MM.1S (cell line): ENCODE data around the gene ZRSR2.

Experiments
- DNase-seq: peaks from one replicate; pipeline ENCODE4 v3.0.0-alpha.2; 2015
- H2AFZ ChIP-seq: fragments of 300-600 bp; sonication (generic); 2 replicates; pipeline ENCODE4 v1.6.0; 2016; ENCODE audit warnings: antibody characterized with exemption, low read length
- H3F3A ChIP-seq: fragments of 300-600 bp; sonication (generic); 2 replicates; pipeline ENCODE4 v1.6.1; 2016; ENCODE audit warnings: mild to moderate bottlenecking, antibody characterized with exemption, low read length, moderate library complexity, mixed read lengths; ENCODE audit not compliant: insufficient read depth
- H3K27ac ChIP-seq: fragments of 300-600 bp; sonication (generic); 2 replicates; pipeline ENCODE4 v1.5.1; 2016; ENCODE audit warnings: mild to moderate bottlenecking, low read length
- H3K27me3 ChIP-seq: fragments of 300-600 bp; sonication (generic); replicated peaks from 2 replicates; pipeline ENCODE4 v1.6.0; 2016; ENCODE audit warnings: low read length; ENCODE audit not compliant: insufficient read depth
- H3K36me3 ChIP-seq: fragments of 300-600 bp; sonication (generic); replicated peaks from 2 replicates; pipeline ENCODE4 v1.6.1; 2016; ENCODE audit warnings: mild to moderate bottlenecking, low read length, mixed read lengths; ENCODE audit not compliant: insufficient read depth
- H3K4me1 ChIP-seq: fragments of 300-600 bp; sonication (generic); 2 replicates; pipeline ENCODE4 v1.6.1; 2016; ENCODE audit warnings: low read length, mixed read lengths
- H3K4me2 ChIP-seq: fragments of 300-600 bp; sonication (generic); 2 replicates; pipeline ENCODE4 v1.6.0; 2016; ENCODE audit warnings: low read depth, low read length
- H3K4me3 ChIP-seq: fragments of 300-600 bp; sonication (generic); 2 replicates; pipeline ENCODE4 v1.5.1; 2016; ENCODE audit warnings: low read length, mixed read lengths
- H3K79me2 ChIP-seq: fragments of 300-600 bp; sonication (generic); 2 replicates; pipeline ENCODE4 v1.6.1; 2016; ENCODE audit warnings: mixed run types, low read length, mixed read lengths
- H3K9ac ChIP-seq: fragments of 300-600 bp; sonication (generic); 2 replicates; pipeline ENCODE4 v1.6.1; 2016; ENCODE audit warnings: low read length, mixed read lengths
- H3K9me2 ChIP-seq: fragments of 300-600 bp; sonication (generic); replicated peaks from 2 replicates; pipeline ENCODE4 v1.6.1; 2016; ENCODE audit warnings: mild to moderate bottlenecking, low read length, mixed read lengths; ENCODE audit not compliant: insufficient read depth
- H3K9me3 ChIP-seq: fragments of 300-600 bp; sonication (generic); replicated peaks from 2 replicates; pipeline ENCODE4 v1.6.1; 2016; ENCODE audit warnings: mild to moderate bottlenecking, low read length, mixed read lengths; ENCODE audit not compliant: insufficient read depth
- H4K20me1 ChIP-seq: fragments of 300-600 bp; sonication (generic); 2 replicates; pipeline ENCODE4 v1.6.1; 2016; ENCODE audit warnings: mild to moderate bottlenecking, low read length, moderate library complexity, mixed read lengths; ENCODE audit not compliant: insufficient read depth
- CTCF ChIP-seq: fragments of 300-600 bp; sonication (generic); IDR thresholded peaks from 2 replicates; pipeline ENCODE4 v1.5.1; 2016; ENCODE audit warnings: antibody characterized with exemption, low read length, mixed read lengths
- EZH2 ChIP-seq: fragments of 300-600 bp; sonication (generic); optimal IDR thresholded peaks from 2 replicates; pipeline ENCODE3; 2017; ENCODE audit warnings: low read depth, mild to moderate bottlenecking, antibody characterized with exemption, low read length, mixed read lengths
- EZH2phosphoT487 ChIP-seq: fragments of 300-600 bp; sonication (generic); IDR thresholded peaks from 2 replicates; pipeline ENCODE4 v1.6.1; 2018; ENCODE audit warnings: antibody characterized with exemption, low read length

Gene ZRSR2

GRCh38 chrX:15750611-15751154 lies 39.6 kb upstream of the ZRSR2 start:
- Histone ChIP-seq H4K20me1 (no peaks in the 10 kb centered on the region), H3K36me3 (no peaks in the 10 kb centered on the region), H3K9me3 (no peaks in the 10 kb centered on the region), H2AFZ (no peak overlapping the region), H3F3A (0 out of 2 replicates have a peak, but pooled peaks cover 7% of the 10 kb centered on the region), H3K27me3 (no peaks in the 10 kb centered on the region), H3K79me2 (no peaks in the 10 kb centered on the region), H3K4me3 (no peak overlapping the region), H3K27ac (peak overlapping the region; percentile 72), H3K9me2 (no peaks in the 10 kb centered on the region), H3K9ac (no peak overlapping the region; the same call in 1 of the 2 replicates), H3K4me1 (peaks cover 23% of the 10 kb centered on the region), H3K4me2 (peak overlapping the region; percentile 40)
- TF ChIP-seq EZH2phosphoT487, result no peak
- no peak for TF ChIP-seq CTCF
- TF ChIP-seq EZH2, result no peak
- DNase-seq, result no peak

- Histone ChIP-seq H3K9me2 (no peaks in the 10 kb centered on the region), H3K4me2 (no peak overlapping the region), H3K79me2 (no peaks in the 10 kb centered on the region), H4K20me1 (no peaks in the 10 kb centered on the region), H3K4me1 (peaks cover 23% of the 10 kb centered on the region), H3K27me3 (no peaks in the 10 kb centered on the region), H3K36me3 (no peaks in the 10 kb centered on the region), H3K4me3 (no peak overlapping the region), H3F3A (0 out of 2 replicates have a peak, but pooled peaks cover 7% of the 10 kb centered on the region), H3K27ac (peak overlapping the region; percentile 23; the same call in 1 of the 2 replicates), H3K9ac (no peak overlapping the region), H2AFZ (no peak overlapping the region), H3K9me3 (no peaks in the 10 kb centered on the region)
- no peak for TF ChIP-seq EZH2
- no peak for TF ChIP-seq CTCF
- no peak for TF ChIP-seq EZH2phosphoT487
- no peak for DNase-seq
Measured at GRCh38 chrX:15751155-15751819, 39.0 kb upstream of the ZRSR2 start.

- no peak for DNase-seq
- Histone ChIP-seq H3K9ac (no peak overlapping the region), H3K27me3 (no peaks in the 10 kb centered on the region), H2AFZ (no peak overlapping the region), H3F3A (0 out of 2 replicates have a peak, but pooled peaks cover under 1% of the 10 kb centered on the region), H4K20me1 (no peaks in the 10 kb centered on the region), H3K27ac (no peak overlapping the region), H3K9me3 (no peaks in the 10 kb centered on the region), H3K4me2 (no peak overlapping the region), H3K36me3 (no peaks in the 10 kb centered on the region), H3K9me2 (no peaks in the 10 kb centered on the region), H3K4me1 (peaks cover 10% of the 10 kb centered on the region), H3K79me2 (no peaks in the 10 kb centered on the region), H3K4me3 (no peak overlapping the region)
- TF ChIP-seq CTCF, result no peak
Measured at GRCh38 chrX:15755091-15755490, 35.2 kb upstream of the ZRSR2 start.
